Measurements from ENCODE around the gene LMAN1L. TPM values are rescaled to one million over a fixed set of nuclear protein-coding genes. Genes with fewer than 3 reads are reported as not detected.

Gene LMAN1L
- total and polyA plus RNA-seq, 2 of the 4 experiments (the other 2 are of a cell fraction) = not detected

GRCh38 chr15:74838746-74839525 is 26.3 kb downstream of the LMAN1L start:
- H3K36me3 ChIP-seq (ENCODE audit: control insufficient read depth, insufficient read depth, low read length) = peaks cover 3% of the 10 kb centered on the region; the same call in 1 of the 2 replicates
- no peak overlapping the region for H3K14ac ChIP-seq (replicated peaks; ENCODE audit: low read depth, low read length)
- H3K56ac ChIP-seq (ENCODE audit: extremely low read depth, insufficient read depth, low read length) = no peak overlapping the region
- no peak overlapping the region for H2AK9ac ChIP-seq (replicated peaks; ENCODE audit: low read depth, low read length, poor library complexity)
- H2BK15ac ChIP-seq (ENCODE audit: low read depth, low read length) = no peak overlapping the region
- no peak overlapping the region for H2AK5ac ChIP-seq (ENCODE audit: low read depth, low read length)
- H2BK5ac ChIP-seq (ENCODE audit: low read depth, low read length, poor library complexity, severe bottlenecking) = no peak overlapping the region
- H4K20me1 ChIP-seq (ENCODE audit: insufficient read depth, low read length) = no peaks in the 10 kb centered on the region
- no peak overlapping the region for H3K23ac ChIP-seq (ENCODE audit: low read depth, low read length)
- H3K9ac ChIP-seq (ENCODE audit: low read depth, low read length) = no peak overlapping the region
- no peak overlapping the region for H2AFZ ChIP-seq (replicated peaks; ENCODE audit: low read length, poor library complexity)
- ChIA-PET POLR2A (ENCODE audit: unreplicated experiment) (no interaction called here), CTCF (no interaction called here)
- peaks cover 4% of the 10 kb centered on the region; the same call in 1 of the 2 replicates for H3K4me1 ChIP-seq (ENCODE audit: control insufficient read depth, insufficient read depth, low read length)
- in situ Hi-C loops (cut with MboI; ENCODE audit: low sequenced_read_pairs) = no loop called here
- no peak overlapping the region for H2BK120ac ChIP-seq (ENCODE audit: low read depth, low read length)
- ATAC-seq (ENCODE audit: low read depth) (no peak), DNase-seq (no peak)
- no peak overlapping the region for H3K4ac ChIP-seq (ENCODE audit: low read depth, low read length)
- no peaks in the 10 kb centered on the region for H3K27me3 ChIP-seq (ENCODE audit: control insufficient read depth, insufficient read depth, low read length)
- intact Hi-C loops (cut with micrococcal nuclease) = no loop called here
- no peak for TF ChIP-seq NFE2L2 (IDR thresholded peaks at IDR 0.05; ENCODE audit: low read depth, low read length)
- TF ChIP-seq MAZ (IDR thresholded peaks at IDR 0.05; ENCODE audit: borderline replicate concordance, low read depth, low read length) = no peak
- TF ChIP-seq RFX5 (IDR thresholded peaks at IDR 0.05; ENCODE audit: low read depth, low read length) = no peak
- TF ChIP-seq SMC3 (IDR thresholded peaks at IDR 0.05; ENCODE audit: low read depth, low read length) = no peak
- dilution Hi-C loops (cut with HindIII; ENCODE audit: low sequenced_read_pairs, unreplicated experiment) = no loop called here
- no peak overlapping the region for H4K91ac ChIP-seq (ENCODE audit: insufficient read depth, low read depth, low read length)
- WGBS, 2 experiments (ENCODE audit: extremely low coverage in 2 of 2, insufficient read length in 1 of 2) = 100% methylated on average over 4 of the region's 11 CpGs; no CpG with 5 or more reads in 1 of the 2 experiments
- no peak overlapping the region for H2BK20ac ChIP-seq (ENCODE audit: low read depth, low read length)
- no peak overlapping the region for H4K5ac ChIP-seq (ENCODE audit: low read depth, low read length)
- H3K27ac ChIP-seq (ENCODE audit: insufficient read depth, low read length) = no peak overlapping the region
- H3K9me1 ChIP-seq (ENCODE audit: insufficient read depth, low read length) = 0 out of 2 replicates have a peak, but pooled peaks cover 3% of the 10 kb centered on the region
- peaks cover 0 to 17% of the 10 kb centered on the region in 2 experiments; a peak in 1 of 4 replicates for H3K79me1 ChIP-seq (ENCODE audit: low read depth in 1 of 2, low read length in 2 of 2)
- H3K4me3 ChIP-seq (ENCODE audit: insufficient read depth, low read depth, low read length) = no peak overlapping the region
- no peak overlapping the region for H4K8ac ChIP-seq (ENCODE audit: low read depth in 2 of 2, low read length in 2 of 2)
- no TSS peak for BruUV-seq (replicated peaks)
- H3K18ac ChIP-seq (ENCODE audit: low read depth, low read length) = no peak overlapping the region
- no peaks in the 10 kb centered on the region for H3K9me3 ChIP-seq (ENCODE audit: control insufficient read depth, insufficient read depth, low read length)
- H3K4me2 ChIP-seq (ENCODE audit: low read depth, low read length) = no peak overlapping the region

Data from IMR-90 (cell line).